ENCODE measurements around the gene MLXIP.
"Not testable (repeated sequence)": the region's sequence is repeated elsewhere in the genome, so short reads cannot be mapped to it uniquely, and the experiment has no call there.

The MLXIP gene

GRCh38 chr12:122111089-122111641 is 32.6 kb downstream of the MLXIP start:
- FAIRE-seq = no peak
- no peak for DNase-seq (ENCODE audit: insufficient read length, low spot score)
- TF ChIP-seq, protein P1, sequence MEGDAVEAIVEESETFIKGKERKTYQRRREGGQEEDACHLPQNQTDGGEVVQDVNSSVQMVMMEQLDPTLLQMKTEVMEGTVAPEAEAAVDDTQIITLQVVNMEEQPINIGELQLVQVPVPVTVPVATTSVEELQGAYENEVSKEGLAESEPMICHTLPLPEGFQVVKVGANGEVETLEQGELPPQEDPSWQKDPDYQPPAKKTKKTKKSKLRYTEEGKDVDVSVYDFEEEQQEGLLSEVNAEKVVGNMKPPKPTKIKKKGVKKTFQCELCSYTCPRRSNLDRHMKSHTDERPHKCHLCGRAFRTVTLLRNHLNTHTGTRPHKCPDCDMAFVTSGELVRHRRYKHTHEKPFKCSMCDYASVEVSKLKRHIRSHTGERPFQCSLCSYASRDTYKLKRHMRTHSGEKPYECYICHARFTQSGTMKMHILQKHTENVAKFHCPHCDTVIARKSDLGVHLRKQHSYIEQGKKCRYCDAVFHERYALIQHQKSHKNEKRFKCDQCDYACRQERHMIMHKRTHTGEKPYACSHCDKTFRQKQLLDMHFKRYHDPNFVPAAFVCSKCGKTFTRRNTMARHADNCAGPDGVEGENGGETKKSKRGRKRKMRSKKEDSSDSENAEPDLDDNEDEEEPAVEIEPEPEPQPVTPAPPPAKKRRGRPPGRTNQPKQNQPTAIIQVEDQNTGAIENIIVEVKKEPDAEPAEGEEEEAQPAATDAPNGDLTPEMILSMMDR (IDR thresholded peaks at IDR 0.05; ENCODE audit: insufficient read depth, missing control alignments) = no peak

- TF ChIP-seq, protein P1 (IDR thresholded peaks at IDR 0.05; ENCODE audit: insufficient read depth, missing control alignments) = no peak
- DNase-seq (ENCODE audit: insufficient read length, low spot score) (no peak), FAIRE-seq (no peak)
These were observed 38.4 kb downstream of the MLXIP start for GRCh38 chr12:122116707-122117535.

DNA sequence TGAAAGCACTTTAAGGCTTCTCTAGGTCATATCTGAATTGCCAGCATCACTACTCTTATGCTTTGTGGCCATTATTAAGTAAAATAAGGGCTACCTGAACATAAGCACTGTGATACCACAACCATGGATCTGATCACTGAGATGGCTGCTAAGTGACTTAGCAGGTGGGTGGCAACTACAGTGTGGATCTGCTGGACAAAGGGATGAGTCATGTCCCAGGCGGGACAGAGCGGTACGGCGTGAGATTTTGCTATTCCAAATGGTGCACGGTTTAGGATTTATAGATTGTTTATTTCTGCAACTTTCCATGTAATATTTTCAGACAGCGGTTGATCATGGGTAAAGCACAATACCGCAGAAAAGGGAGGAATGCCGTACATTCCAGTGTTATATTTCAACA is 39.4 kb downstream of the MLXIP start:
- TF ChIP-seq, protein P1 (IDR thresholded peaks at IDR 0.05; ENCODE audit: insufficient read depth, missing control alignments) = no peak
- FAIRE-seq = no peak
- no peak for DNase-seq (ENCODE audit: insufficient read length, low spot score)

- not testable (repeated sequence) for DNase-seq (ENCODE audit: insufficient read length, low spot score); FAIRE-seq
These were observed 42.8 kb downstream of the MLXIP start for GRCh38 chr12:122121341-122121740.

DNA sequence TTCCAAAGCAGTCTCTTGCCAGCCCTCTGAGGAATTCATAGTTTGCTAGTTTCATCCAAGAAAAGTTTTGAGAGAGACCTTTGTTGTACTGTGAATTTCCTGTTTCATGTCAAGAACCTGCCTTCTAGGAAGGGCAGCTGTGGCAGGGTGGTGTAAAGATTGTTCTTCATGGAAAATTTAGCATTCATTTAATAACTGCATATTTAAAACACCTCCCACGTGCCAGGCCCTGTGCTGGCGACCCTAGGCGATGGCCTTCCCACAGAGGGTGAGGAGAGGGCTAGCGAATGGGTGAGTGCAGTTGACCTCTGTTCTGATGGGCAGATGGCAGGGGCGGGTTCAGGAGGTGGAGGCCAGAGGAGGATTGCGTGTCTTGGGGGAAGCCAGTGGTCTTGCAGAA is 43.2 kb downstream of the MLXIP start:
- TF ChIP-seq, protein P1 (IDR thresholded peaks at IDR 0.05; ENCODE audit: insufficient read depth, missing control alignments) = no peak
- no peak for DNase-seq (ENCODE audit: insufficient read length, low spot score)
- no peak for FAIRE-seq

DNA sequence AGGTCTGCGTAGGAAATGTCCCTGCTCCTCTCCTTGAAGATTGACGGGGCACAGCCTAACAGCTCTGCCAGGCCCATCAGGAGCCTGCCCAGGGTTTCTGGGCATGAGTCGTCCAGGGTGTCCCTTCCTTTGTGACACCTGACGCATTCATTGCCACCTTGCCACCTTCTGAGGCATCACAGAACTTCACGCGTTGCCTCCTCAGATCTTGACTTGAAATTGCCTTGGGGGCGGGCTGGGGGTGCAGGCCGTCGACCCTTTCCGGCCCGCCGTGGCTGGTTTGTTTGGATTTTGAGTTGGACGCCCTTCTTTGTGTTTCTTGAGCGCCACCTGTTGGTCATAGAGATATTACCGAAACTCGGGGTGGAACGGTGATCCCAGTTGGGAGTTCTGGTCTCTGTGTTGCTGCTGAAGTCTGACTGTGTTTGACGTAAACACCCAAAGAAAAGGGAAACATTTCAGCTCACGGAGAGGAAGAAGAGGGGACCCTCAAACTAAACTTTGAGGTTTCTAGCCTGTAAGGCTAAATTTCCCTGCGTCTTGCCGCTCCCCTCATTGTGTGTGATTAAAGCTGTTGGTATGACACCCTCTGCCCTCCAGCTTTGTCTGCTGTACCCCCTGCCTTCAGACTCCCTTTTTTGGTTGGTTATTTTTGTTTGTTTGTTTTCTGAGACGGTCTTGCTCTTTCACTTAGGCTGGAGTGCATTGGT is 44.6 kb downstream of the MLXIP start:
- no peak for FAIRE-seq
- TF ChIP-seq, protein P1 (IDR thresholded peaks at IDR 0.05; ENCODE audit: insufficient read depth, missing control alignments) = peak; percentile 84
- peak; percentile 53 for DNase-seq (ENCODE audit: insufficient read length, low spot score)

DNA sequence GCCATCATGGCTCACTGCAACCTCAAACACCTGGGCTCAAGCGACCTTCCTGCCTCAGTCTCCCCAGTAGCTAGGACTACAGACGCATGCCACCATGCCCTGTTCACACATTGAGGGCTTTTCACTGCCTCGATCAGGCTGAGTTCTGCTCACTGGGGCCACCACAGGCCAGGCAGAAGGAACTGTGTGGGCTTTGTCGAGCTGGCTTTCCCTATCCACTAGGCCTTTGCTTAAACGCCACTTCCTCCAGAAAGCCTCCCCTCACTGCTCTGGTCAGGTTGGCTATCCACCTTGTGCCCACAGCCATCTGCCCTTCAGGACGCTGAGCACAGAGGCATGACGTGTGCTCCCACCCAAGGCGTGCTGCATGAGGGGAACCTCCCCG is 45.2 kb downstream of the MLXIP start:
- no peak for DNase-seq (ENCODE audit: insufficient read length, low spot score)
- FAIRE-seq = no peak
- TF ChIP-seq, protein P1 (IDR thresholded peaks at IDR 0.05; ENCODE audit: insufficient read depth, missing control alignments) = no peak

Data from D721Med (cell line).